SK-N-MC (cell line): ENCODE data around the gene ZCCHC3.

Source experiments
- EZH2 ChIP-seq: fragments of 200-600 bp; sonication (generic); IDR thresholded peaks from one replicate; pipeline ENCODE4 v1.6.1; 2017; ENCODE audit warnings: antibody characterized with exemption
- FOXP2 ChIP-seq: optimal IDR thresholded peaks from 2 replicates; pipeline ENCODE3; 2011; ENCODE audit warnings: mild to moderate bottlenecking, moderate library complexity; ENCODE audit not compliant: insufficient read depth; ENCODE audit errors: extremely low read length, control extremely low read depth
- POLR2AphosphoS5 ChIP-seq: IDR thresholded peaks from 2 replicates; pipeline ENCODE4 v1.6.1; 2012; ENCODE audit warnings: mild to moderate bottlenecking, low read depth, low read length, borderline replicate concordance

- TF ChIP-seq EZH2 (no peak), POLR2AphosphoS5 (no peak), FOXP2 (no peak)
These were observed 46.0 kb upstream of the ZCCHC3 start for GRCh38 chr20:251354-251753.
